Rectal smooth muscle tissue (tissue), 1 donor: ENCODE data around the gene CCDC82.

ENCODE experiments used
- H3K27ac ChIP-seq: one replicate; pipeline ENCODE4 v1.7.0; 2013; ENCODE audit warnings: low read depth, low read length, inconsistent platforms
- H3K27me3 ChIP-seq: one replicate; pipeline ENCODE4 v1.7.0; 2013; ENCODE audit warnings: low read length; ENCODE audit not compliant: control insufficient read depth, insufficient read depth
- H3K36me3 ChIP-seq: one replicate; pipeline ENCODE4 v1.7.0; 2013; ENCODE audit warnings: low read length; ENCODE audit not compliant: control insufficient read depth, insufficient read depth
- H3K4me1 ChIP-seq: one replicate; pipeline ENCODE4 v1.7.0; 2013; ENCODE audit warnings: low read length; ENCODE audit not compliant: control insufficient read depth, insufficient read depth
- H3K4me3 ChIP-seq: one replicate; pipeline ENCODE4 v1.7.0; 2013; ENCODE audit warnings: low read length
- H3K9ac ChIP-seq: one replicate; pipeline ENCODE4 v1.7.0; 2013; ENCODE audit warnings: low read length

The CCDC82 gene

DNA sequence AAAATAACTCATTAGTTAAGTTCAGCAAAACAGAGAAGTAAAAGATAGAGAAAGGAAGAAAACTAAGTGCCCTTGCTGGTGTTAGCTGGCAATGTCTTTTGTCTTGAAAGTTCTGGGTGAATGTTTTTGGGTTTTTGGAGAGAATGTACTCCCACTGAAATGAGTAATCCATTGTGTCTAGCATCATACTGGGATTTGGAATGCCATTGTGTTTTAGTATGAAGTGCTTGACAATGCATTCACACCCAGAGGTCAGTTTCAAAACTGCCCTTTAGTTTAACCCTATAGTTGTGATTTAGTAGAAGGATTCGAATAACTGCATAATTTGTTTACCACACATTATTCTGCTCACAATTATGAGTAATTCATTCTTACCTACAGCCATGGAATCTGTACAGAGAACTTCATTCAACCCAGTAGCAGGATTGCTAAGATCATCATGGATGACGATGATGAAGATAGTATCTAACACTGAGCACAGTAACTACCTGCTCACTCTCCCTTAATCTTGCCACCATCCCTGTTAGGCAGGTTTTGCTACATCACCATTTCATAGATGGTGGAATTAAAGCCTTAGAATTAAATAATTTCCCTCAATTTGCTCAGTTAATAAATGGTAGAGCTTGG is 80.6 kb downstream of the CCDC82 start:
- Histone ChIP-seq H3K9ac (no peak overlapping the region), H3K27ac (no peak overlapping the region), H3K36me3 (no peaks in the 10 kb centered on the region), H3K4me1 (peaks cover 22% of the 10 kb centered on the region), H3K27me3 (no peaks in the 10 kb centered on the region), H3K4me3 (no peak overlapping the region)

DNA sequence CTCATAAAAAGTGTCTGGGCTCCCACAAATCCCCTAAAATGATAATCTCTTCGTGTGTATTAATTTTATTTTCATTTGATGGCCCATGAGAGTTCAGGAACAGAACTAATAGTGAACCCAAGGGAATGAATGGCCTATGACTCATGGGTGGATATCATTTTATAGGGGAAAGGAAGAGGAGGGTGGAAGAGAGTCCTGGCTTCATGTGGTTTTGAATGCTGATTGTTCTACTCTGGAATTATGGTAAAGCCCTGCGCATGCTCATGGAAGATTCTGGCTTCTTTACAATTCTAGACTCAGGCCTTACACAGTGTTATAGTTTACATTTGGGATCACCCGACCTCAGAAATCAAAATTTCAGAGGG is 82.0 kb downstream of the CCDC82 start:
- Histone ChIP-seq H3K27ac (peak overlapping the region; percentile 75), H3K4me1 (peaks cover 22% of the 10 kb centered on the region), H3K4me3 (peak overlapping the region; percentile 51), H3K9ac (no peak overlapping the region), H3K36me3 (no peaks in the 10 kb centered on the region), H3K27me3 (no peaks in the 10 kb centered on the region)

DNA sequence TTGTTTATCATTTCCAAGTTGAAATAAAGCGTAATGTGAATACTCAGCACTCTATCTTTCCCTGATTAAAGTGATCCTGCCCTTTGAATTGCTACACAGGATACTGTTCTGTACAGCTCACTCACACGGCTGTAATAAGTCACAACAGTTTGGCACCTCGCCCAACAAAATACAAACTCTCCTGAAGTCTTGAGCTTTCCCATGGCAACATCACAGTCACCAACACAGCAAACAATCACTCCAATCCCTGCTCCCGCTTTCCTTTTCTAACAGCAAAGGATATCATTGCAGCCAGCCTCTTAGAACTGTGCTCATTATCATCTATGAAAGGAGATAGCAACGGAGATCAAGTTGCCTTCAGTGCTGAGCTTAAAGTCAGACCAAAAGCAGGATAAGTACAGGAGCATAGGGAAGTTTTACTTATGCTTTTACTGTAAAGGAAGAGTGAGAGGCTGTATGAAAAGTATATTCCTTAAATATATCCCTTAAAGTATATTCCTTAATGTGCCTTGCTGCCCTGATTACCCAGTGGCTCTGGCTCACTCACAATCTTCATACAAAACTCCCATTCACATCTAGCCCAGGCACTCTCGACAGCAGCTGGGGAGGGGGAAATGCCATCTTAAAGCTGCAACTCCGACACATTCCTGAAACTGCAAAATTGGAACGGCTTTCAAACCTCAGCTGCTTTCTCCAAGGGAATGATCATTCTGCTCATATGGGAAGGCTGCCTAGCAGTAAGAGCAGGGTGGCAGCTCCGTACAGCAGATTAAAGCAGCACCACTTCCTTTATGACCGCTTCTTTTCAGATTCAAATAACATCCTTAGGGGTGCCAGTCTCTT is 82.6 kb downstream of the CCDC82 start:
- peaks cover 22% of the 10 kb centered on the region for H3K4me1 ChIP-seq
- H3K36me3 ChIP-seq = no peaks in the 10 kb centered on the region
- H3K4me3 ChIP-seq = peak overlapping the region; percentile 51
- peak overlapping the region; percentile 75 for H3K27ac ChIP-seq
- no peaks in the 10 kb centered on the region for H3K27me3 ChIP-seq
- H3K9ac ChIP-seq = no peak overlapping the region

DNA sequence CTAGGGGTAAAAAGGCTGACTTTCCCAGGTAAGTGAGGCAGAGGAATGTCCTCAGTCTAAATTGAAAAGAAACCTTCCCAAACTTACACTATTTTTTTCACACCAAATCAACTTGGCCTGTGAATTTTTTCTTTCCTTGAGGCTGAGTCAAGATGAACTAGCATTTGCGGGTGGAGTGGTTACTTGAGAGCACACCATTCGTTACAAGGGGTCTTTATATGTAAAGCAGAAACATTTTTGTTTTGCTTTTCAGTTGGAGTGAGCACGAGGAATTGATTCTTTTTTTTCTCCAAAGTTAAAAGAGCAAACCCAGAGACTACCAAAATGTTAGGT is 83.1 kb downstream of the CCDC82 start:
- no peaks in the 10 kb centered on the region for H3K27me3 ChIP-seq
- H3K27ac ChIP-seq = peak overlapping the region; percentile 75
- H3K9ac ChIP-seq = no peak overlapping the region
- peaks cover 22% of the 10 kb centered on the region for H3K4me1 ChIP-seq
- H3K36me3 ChIP-seq = no peaks in the 10 kb centered on the region
- H3K4me3 ChIP-seq = peak overlapping the region; percentile 51

DNA sequence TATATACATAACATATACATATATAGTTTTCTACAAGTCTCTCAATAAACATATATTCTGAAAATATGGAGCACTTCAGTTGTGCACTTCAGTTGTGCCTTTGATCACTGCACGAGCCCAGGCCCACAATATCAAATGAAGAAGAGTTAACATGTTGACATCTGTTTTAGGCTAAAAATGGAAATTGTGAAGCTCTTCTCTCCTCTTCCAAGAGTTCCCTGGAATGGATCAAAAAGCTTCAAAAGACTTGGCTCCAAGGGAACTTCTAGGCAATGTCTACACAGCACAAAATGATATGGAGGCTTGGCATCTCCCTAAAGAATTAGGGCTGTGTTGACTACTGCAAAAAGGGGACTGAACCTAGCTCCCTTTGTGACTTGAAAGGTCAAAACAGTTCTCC is 83.6 kb downstream of the CCDC82 start:
- no peak overlapping the region for H3K9ac ChIP-seq
- H3K27me3 ChIP-seq = no peaks in the 10 kb centered on the region
- H3K4me3 ChIP-seq = peak overlapping the region; percentile 51
- H3K27ac ChIP-seq = peak overlapping the region; percentile 75
- no peaks in the 10 kb centered on the region for H3K36me3 ChIP-seq
- peaks cover 20% of the 10 kb centered on the region for H3K4me1 ChIP-seq

DNA sequence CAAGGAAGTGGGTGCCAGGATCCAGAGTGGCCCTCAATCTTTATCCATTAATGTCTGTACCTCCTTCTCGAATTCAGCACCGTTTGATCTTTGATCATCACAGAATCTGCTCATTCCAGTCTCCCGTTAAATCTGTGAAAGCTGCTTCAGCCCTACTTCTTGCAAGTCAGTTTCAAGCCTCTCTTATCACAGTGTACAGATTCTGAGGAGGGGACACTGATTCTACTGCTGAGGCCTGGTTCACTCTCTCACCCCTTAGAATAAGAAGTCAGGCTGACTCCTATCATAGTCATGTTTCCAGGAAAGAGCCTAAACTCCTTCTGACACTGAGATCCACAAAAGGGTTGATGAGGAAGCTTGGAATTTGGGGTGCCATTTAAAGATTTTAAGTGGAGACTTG is 85.7 kb downstream of the CCDC82 start:
- no peak overlapping the region for H3K4me3 ChIP-seq
- no peak overlapping the region for H3K27ac ChIP-seq
- peaks cover 17% of the 10 kb centered on the region for H3K4me1 ChIP-seq
- H3K36me3 ChIP-seq = no peaks in the 10 kb centered on the region
- H3K9ac ChIP-seq = no peak overlapping the region
- H3K27me3 ChIP-seq = no peaks in the 10 kb centered on the region

DNA sequence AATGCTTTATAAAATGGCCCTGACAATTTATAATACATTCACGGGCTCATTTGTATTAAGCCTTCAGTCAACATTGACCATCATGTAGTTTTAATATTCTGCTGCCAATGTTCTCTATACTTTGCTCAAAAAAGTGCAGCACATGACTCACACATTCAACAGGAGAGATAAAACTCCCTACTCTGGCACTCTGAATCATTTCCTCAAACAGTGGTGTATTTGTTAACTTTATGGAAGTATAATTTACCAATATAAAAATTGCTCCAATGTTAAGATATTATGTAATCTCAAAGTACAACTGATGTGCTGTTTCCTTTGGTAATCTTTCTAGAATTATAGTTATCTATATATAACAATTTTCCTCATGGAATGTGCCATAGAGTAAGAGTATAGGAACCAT is 86.6 kb downstream of the CCDC82 start:
- no peak overlapping the region for H3K9ac ChIP-seq
- no peaks in the 10 kb centered on the region for H3K27me3 ChIP-seq
- no peaks in the 10 kb centered on the region for H3K36me3 ChIP-seq
- H3K27ac ChIP-seq = no peak overlapping the region
- peaks cover 16% of the 10 kb centered on the region for H3K4me1 ChIP-seq
- H3K4me3 ChIP-seq = no peak overlapping the region
